Neural cell (in vitro differentiated cells): ENCODE measurements around the gene COP1. TPM values are rescaled to one million over a fixed set of nuclear protein-coding genes. Genes with fewer than 3 reads are reported as not detected.

ENCODE experiments used
- H2AFZ ChIP-seq: fragments of 200-600, 300-800 bp; sonication (generic), shearing (Covaris generic); 2 replicates; pipeline ENCODE4 v1.6.0; 2014; ENCODE audit warnings: low read depth, mild to moderate bottlenecking, antibody characterized with exemption, low read length, moderate library complexity
- H3F3A ChIP-seq: fragments of 200-600 bp; shearing (Covaris generic); 2 replicates; pipeline ENCODE4 v1.6.1; 2016; ENCODE audit warnings: mild to moderate bottlenecking, moderate library complexity, mixed read lengths, antibody characterized with exemption, low read length; ENCODE audit not compliant: insufficient read depth, poor library complexity, severe bottlenecking
- H3K27ac ChIP-seq: fragments of 200-600, 300-800 bp; sonication (generic), shearing (Covaris generic); 2 replicates; pipeline ENCODE4 v1.5.1; 2014; ENCODE audit warnings: mild to moderate bottlenecking, low read length, moderate library complexity
- H3K27me3 ChIP-seq: fragments of 300-800, 200-600 bp; sonication (generic), shearing (Covaris generic); 2 replicates; pipeline ENCODE4 v1.6.0; 2014; ENCODE audit warnings: mild to moderate bottlenecking, low read depth, low read length, moderate library complexity; ENCODE audit not compliant: insufficient read depth
- H3K36me3 ChIP-seq: fragments of 300-800, 200-600 bp; sonication (generic), shearing (Covaris generic); 2 replicates; pipeline ENCODE4 v1.5.1; 2014; ENCODE audit warnings: mild to moderate bottlenecking, antibody characterized with exemption, low read length, moderate library complexity; ENCODE audit not compliant: insufficient read depth
- H3K4me2 ChIP-seq: fragments of 300-800, 200-600 bp; sonication (generic), shearing (Covaris generic); 2 replicates; pipeline ENCODE4 v1.6.0; 2014; ENCODE audit warnings: mild to moderate bottlenecking, low read length
- H3K4me3 ChIP-seq: fragments of 300-800, 200-600 bp; sonication (generic), shearing (Covaris generic); 2 replicates; pipeline ENCODE4 v1.5.1; 2014; ENCODE audit warnings: mild to moderate bottlenecking, low read length, moderate library complexity
- H3K79me2 ChIP-seq: fragments of 200-600 bp; shearing (Covaris generic); replicated peaks from 2 replicates; pipeline ENCODE4 v1.6.0; 2014; ENCODE audit warnings: mild to moderate bottlenecking, low read length, moderate library complexity; ENCODE audit not compliant: insufficient read depth
- H3K9ac ChIP-seq: fragments of 300-800, 200-600 bp; sonication (generic), shearing (Covaris generic); 2 replicates; pipeline ENCODE4 v1.6.1; 2016; ENCODE audit warnings: mild to moderate bottlenecking, low read length, mixed read lengths
- H3K9me2 ChIP-seq: fragments of 200-600 bp; shearing (Covaris generic); 2 replicates; pipeline ENCODE4 v1.6.1; 2016; ENCODE audit warnings: mild to moderate bottlenecking, low read length, mixed read lengths; ENCODE audit not compliant: insufficient read depth
- H3K9me3 ChIP-seq: fragments of 200-600, 300-800 bp; sonication (generic), shearing (Covaris generic); 2 replicates; pipeline ENCODE4 v1.6.1; 2016; ENCODE audit warnings: mild to moderate bottlenecking, mixed run types, low read length, moderate library complexity, mixed read lengths
- H4K20me1 ChIP-seq: fragments of 200-600 bp; shearing (Covaris generic); 2 replicates; pipeline ENCODE4 v1.6.1; 2016; ENCODE audit warnings: mild to moderate bottlenecking, mixed run types; ENCODE audit not compliant: insufficient read depth
- EP300 ChIP-seq: fragments of 450-650 bp; conservative IDR thresholded peaks from 2 replicates; pipeline ENCODE4 v1.6.1; 2014; ENCODE audit warnings: antibody characterized with exemption, mild to moderate bottlenecking, moderate library complexity; ENCODE audit not compliant: poor library complexity, severe bottlenecking
- EZH2 ChIP-seq: fragments of 200-600, 300-800 bp; shearing (Covaris generic), sonication (generic); IDR thresholded peaks from 2 replicates; pipeline ENCODE4 v1.6.1; 2014; ENCODE audit warnings: antibody characterized with exemption, low read length, borderline replicate concordance, mild to moderate bottlenecking; ENCODE audit not compliant: insufficient read depth, poor library complexity, severe bottlenecking
- MXI1 ChIP-seq: fragments of 450-650 bp; conservative IDR thresholded peaks from 2 replicates; pipeline ENCODE4 v1.6.1; 2014; ENCODE audit warnings: antibody characterized with exemption, mild to moderate bottlenecking; ENCODE audit not compliant: poor library complexity, severe bottlenecking
- POLR2AphosphoS5 ChIP-seq: IDR thresholded peaks from 2 replicates; pipeline ENCODE4 v1.6.1; 2012
- RAD21 ChIP-seq: fragments of 450-650 bp; conservative IDR thresholded peaks from 2 replicates; pipeline ENCODE4 v1.6.1; 2014; ENCODE audit warnings: antibody characterized with exemption, mild to moderate bottlenecking, moderate library complexity
- REST ChIP-seq: IDR thresholded peaks from 2 replicates; pipeline ENCODE4 v1.6.1; 2012; ENCODE audit warnings: borderline replicate concordance
- SMC3 ChIP-seq: fragments of 450-650 bp; conservative IDR thresholded peaks from 2 replicates; pipeline ENCODE4 v1.6.1; 2014; ENCODE audit warnings: antibody characterized with exemption, mild to moderate bottlenecking, moderate library complexity; ENCODE audit not compliant: poor library complexity
- TAF1 ChIP-seq: IDR thresholded peaks from 2 replicates; pipeline ENCODE4 v1.6.1; 2012; ENCODE audit warnings: low read depth
- polyA plus RNA-seq: library from polyadenylated mRNA; depleted of rRNA; stranded (reverse); fragments of >200 nt; gene quantifications from 2 replicates; pipeline ENCODE4 v1.2.3, GENCODE V29; 2014
- TF ChIP-seq, protein P1 (sequence below): fragments of 450-650 bp; IDR thresholded peaks from 2 replicates; pipeline ENCODE4 v1.5.1; 2014; ENCODE audit warnings: antibody characterized with exemption, mild to moderate bottlenecking, moderate library complexity; ENCODE audit not compliant: poor library complexity, severe bottlenecking

The COP1 gene
- polyA plus RNA-seq, 1 donor from 2014 or later, result 72.3 TPM

DNA sequence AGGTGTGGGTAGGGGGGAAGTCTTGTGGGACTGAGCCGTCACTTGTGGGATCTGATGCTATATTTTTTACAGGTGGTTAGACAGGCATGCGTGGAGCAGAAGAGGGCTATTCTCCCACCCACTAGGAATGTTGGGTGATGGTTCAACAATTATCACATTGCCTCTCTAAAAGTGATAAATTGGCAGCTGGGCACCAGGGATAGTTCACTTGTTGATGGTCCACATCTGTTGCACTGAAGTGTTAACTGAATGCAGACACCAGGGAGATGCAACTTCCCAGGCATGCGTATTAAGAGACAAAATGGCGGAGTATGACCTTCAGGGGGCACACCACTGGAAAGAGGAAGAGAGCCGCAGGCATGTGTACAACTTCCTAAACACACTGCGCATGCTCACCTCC is 270.4 kb downstream of the COP1 start:
- Histone ChIP-seq H3K4me3 (no peak overlapping the region), H3K27ac (no peak overlapping the region), H3K4me2 (no peak overlapping the region), H2AFZ (no peak overlapping the region), H3K79me2 (no peaks in the 10 kb centered on the region), H3K9ac (no peak overlapping the region), H3K9me2 (no peaks in the 10 kb centered on the region), H3K36me3 (no peaks in the 10 kb centered on the region), H3K27me3 (no peaks in the 10 kb centered on the region), H3F3A (no peaks in the 10 kb centered on the region), H3K9me3 (no peaks in the 10 kb centered on the region), H4K20me1 (no peaks in the 10 kb centered on the region)
- TF ChIP-seq EZH2 (no peak), SMC3 (no peak), POLR2AphosphoS5 (no peak), TAF1 (no peak), REST (no peak), EP300 (no peak), RAD21 (no peak), MXI1 (no peak)
- TF ChIP-seq, protein P1, sequence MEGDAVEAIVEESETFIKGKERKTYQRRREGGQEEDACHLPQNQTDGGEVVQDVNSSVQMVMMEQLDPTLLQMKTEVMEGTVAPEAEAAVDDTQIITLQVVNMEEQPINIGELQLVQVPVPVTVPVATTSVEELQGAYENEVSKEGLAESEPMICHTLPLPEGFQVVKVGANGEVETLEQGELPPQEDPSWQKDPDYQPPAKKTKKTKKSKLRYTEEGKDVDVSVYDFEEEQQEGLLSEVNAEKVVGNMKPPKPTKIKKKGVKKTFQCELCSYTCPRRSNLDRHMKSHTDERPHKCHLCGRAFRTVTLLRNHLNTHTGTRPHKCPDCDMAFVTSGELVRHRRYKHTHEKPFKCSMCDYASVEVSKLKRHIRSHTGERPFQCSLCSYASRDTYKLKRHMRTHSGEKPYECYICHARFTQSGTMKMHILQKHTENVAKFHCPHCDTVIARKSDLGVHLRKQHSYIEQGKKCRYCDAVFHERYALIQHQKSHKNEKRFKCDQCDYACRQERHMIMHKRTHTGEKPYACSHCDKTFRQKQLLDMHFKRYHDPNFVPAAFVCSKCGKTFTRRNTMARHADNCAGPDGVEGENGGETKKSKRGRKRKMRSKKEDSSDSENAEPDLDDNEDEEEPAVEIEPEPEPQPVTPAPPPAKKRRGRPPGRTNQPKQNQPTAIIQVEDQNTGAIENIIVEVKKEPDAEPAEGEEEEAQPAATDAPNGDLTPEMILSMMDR, result no peak

- Histone ChIP-seq H3K9me2 (no peaks in the 10 kb centered on the region), H3K79me2 (no peaks in the 10 kb centered on the region), H3K27me3 (no peaks in the 10 kb centered on the region), H3K9me3 (no peaks in the 10 kb centered on the region), H2AFZ (no peak overlapping the region), H3K9ac (no peak overlapping the region), H4K20me1 (no peaks in the 10 kb centered on the region), H3K36me3 (no peaks in the 10 kb centered on the region), H3K27ac (no peak overlapping the region), H3K4me2 (no peak overlapping the region), H3F3A (no peaks in the 10 kb centered on the region), H3K4me3 (no peak overlapping the region)
- TF ChIP-seq MXI1, result no peak
- TF ChIP-seq RAD21, result no peak
- no peak for TF ChIP-seq POLR2AphosphoS5
- TF ChIP-seq, protein P1, result no peak
- TF ChIP-seq EZH2, result no peak
Observed at GRCh38 chr1:175935566-175936115, 271.4 kb downstream of the COP1 start.
